ENCODE results near the gene FNBP1L. TPM values are rescaled to one million over a fixed set of nuclear protein-coding genes. Genes with fewer than 3 reads are reported as not detected.

Gene FNBP1L
- total and polyA plus RNA-seq, 2 experiments from 2014 or later: 19.1 to 22.4 TPM

GRCh38 chr1:93503816-93504215 is 55.9 kb downstream of the FNBP1L start:
- Histone ChIP-seq H3K4me3 (no peak overlapping the region), H3K9me3 (ENCODE audit: low read depth) (no peaks in the 10 kb centered on the region), H3K9ac (no peak overlapping the region), H3K27me3 (replicated peaks; ENCODE audit: insufficient read depth) (no peaks in the 10 kb centered on the region), H3K27ac (no peak overlapping the region), H3K4me1 (ENCODE audit: insufficient read depth) (no peaks in the 10 kb centered on the region), H2AFZ (no peak overlapping the region), H3K9me2 (ENCODE audit: insufficient read depth) (no peaks in the 10 kb centered on the region), H3K79me2 (ENCODE audit: insufficient read depth) (no peaks in the 10 kb centered on the region), H3K4me2 (ENCODE audit: unreplicated experiment) (no peak overlapping the region), H3K36me3 (ENCODE audit: low read depth) (no peaks in the 10 kb centered on the region), H3F3A (ENCODE audit: insufficient read depth) (0 out of 2 replicates have a peak, but pooled peaks cover 6% of the 10 kb centered on the region), H4K20me1 (ENCODE audit: insufficient read depth) (no peaks in the 10 kb centered on the region)
- no peak for TF ChIP-seq EZH2phosphoT487 (IDR thresholded peaks at IDR 0.05; ENCODE audit: insufficient read depth, low read depth)
- TF ChIP-seq EZH2 (IDR thresholded peaks at IDR 0.05; ENCODE audit: insufficient read depth, poor library complexity, severe bottlenecking): no peak
- no peak for DNase-seq
- in situ Hi-C loops (cut with MboI): no loop called here

GRCh38 chr1:93504247-93505033 is 56.5 kb downstream of the FNBP1L start:
- H3K79me2 ChIP-seq (ENCODE audit: insufficient read depth): no peaks in the 10 kb centered on the region
- no peaks in the 10 kb centered on the region for H3K9me3 ChIP-seq (ENCODE audit: low read depth)
- no peak overlapping the region for H3K27ac ChIP-seq
- H3F3A ChIP-seq (ENCODE audit: insufficient read depth): 0 out of 2 replicates have a peak, but pooled peaks cover 6% of the 10 kb centered on the region
- H3K9ac ChIP-seq: no peak overlapping the region
- H3K27me3 ChIP-seq (replicated peaks; ENCODE audit: insufficient read depth): no peaks in the 10 kb centered on the region
- in situ Hi-C loops (cut with MboI): no loop called here
- TF ChIP-seq EZH2 (IDR thresholded peaks at IDR 0.05; ENCODE audit: insufficient read depth, poor library complexity, severe bottlenecking) (no peak), EZH2phosphoT487 (IDR thresholded peaks at IDR 0.05; ENCODE audit: insufficient read depth, low read depth) (no peak)
- no peak for DNase-seq
- no peaks in the 10 kb centered on the region for H3K4me1 ChIP-seq (ENCODE audit: insufficient read depth)
- H2AFZ ChIP-seq: no peak overlapping the region
- H3K9me2 ChIP-seq (ENCODE audit: insufficient read depth): no peaks in the 10 kb centered on the region
- no peak overlapping the region for H3K4me3 ChIP-seq
- no peak overlapping the region for H3K4me2 ChIP-seq (ENCODE audit: unreplicated experiment)
- 95 to 98% methylated on average over 8 of the region's 8 CpGs for WGBS, 2 experiments (ENCODE audit: low coverage in 1 of 2, low lambda C conversion rate in 2 of 2, missing lambda C conversion rate in 2 of 2)
- H4K20me1 ChIP-seq (ENCODE audit: insufficient read depth): no peaks in the 10 kb centered on the region
- H3K36me3 ChIP-seq (ENCODE audit: low read depth): no peaks in the 10 kb centered on the region

GRCh38 chr1:93506126-93506525 is 58.2 kb downstream of the FNBP1L start:
- H4K20me1 ChIP-seq (ENCODE audit: insufficient read depth): no peaks in the 10 kb centered on the region
- H3K79me2 ChIP-seq (ENCODE audit: insufficient read depth): no peaks in the 10 kb centered on the region
- H3K27me3 ChIP-seq (replicated peaks; ENCODE audit: insufficient read depth): no peaks in the 10 kb centered on the region
- no peak for TF ChIP-seq EZH2phosphoT487 (IDR thresholded peaks at IDR 0.05; ENCODE audit: insufficient read depth, low read depth)
- no peak for TF ChIP-seq EZH2 (IDR thresholded peaks at IDR 0.05; ENCODE audit: insufficient read depth, poor library complexity, severe bottlenecking)
- no peak overlapping the region for H3K4me3 ChIP-seq
- no peak overlapping the region for H2AFZ ChIP-seq
- no peaks in the 10 kb centered on the region for H3K9me3 ChIP-seq (ENCODE audit: low read depth)
- H3K9me2 ChIP-seq (ENCODE audit: insufficient read depth): no peaks in the 10 kb centered on the region
- no peak overlapping the region for H3K4me2 ChIP-seq (ENCODE audit: unreplicated experiment)
- H3K27ac ChIP-seq: no peak overlapping the region
- 51 to 61% methylated on average over 3 of the region's 3 CpGs for WGBS, 2 experiments (ENCODE audit: low coverage in 1 of 2, low lambda C conversion rate in 2 of 2, missing lambda C conversion rate in 2 of 2)
- H3K4me1 ChIP-seq (ENCODE audit: insufficient read depth): no peaks in the 10 kb centered on the region
- in situ Hi-C loops (cut with MboI): no loop called here
- 0 out of 2 replicates have a peak, but pooled peaks cover 6% of the 10 kb centered on the region for H3F3A ChIP-seq (ENCODE audit: insufficient read depth)
- DNase-seq: peak; percentile 14
- H3K36me3 ChIP-seq (ENCODE audit: low read depth): no peaks in the 10 kb centered on the region
- H3K9ac ChIP-seq: no peak overlapping the region

- Histone ChIP-seq H3K4me2 (ENCODE audit: unreplicated experiment) (no peak overlapping the region), H3K4me1 (ENCODE audit: insufficient read depth) (peaks cover 19% of the 10 kb centered on the region; the same call in 1 of the 2 replicates), H3K79me2 (ENCODE audit: insufficient read depth) (no peaks in the 10 kb centered on the region), H3K27me3 (replicated peaks; ENCODE audit: insufficient read depth) (no peaks in the 10 kb centered on the region), H3F3A (ENCODE audit: insufficient read depth) (peaks cover 35% of the 10 kb centered on the region), H3K9me3 (ENCODE audit: low read depth) (no peaks in the 10 kb centered on the region), H2AFZ (no peak overlapping the region), H3K36me3 (ENCODE audit: low read depth) (no peaks in the 10 kb centered on the region), H3K27ac (no peak overlapping the region), H4K20me1 (ENCODE audit: insufficient read depth) (no peaks in the 10 kb centered on the region), H3K4me3 (no peak overlapping the region), H3K9ac (no peak overlapping the region), H3K9me2 (ENCODE audit: insufficient read depth) (no peaks in the 10 kb centered on the region)
- TF ChIP-seq EZH2 (IDR thresholded peaks at IDR 0.05; ENCODE audit: insufficient read depth, poor library complexity, severe bottlenecking) (no peak), EZH2phosphoT487 (IDR thresholded peaks at IDR 0.05; ENCODE audit: insufficient read depth, low read depth) (no peak)
- in situ Hi-C loops (cut with MboI): no loop called here
- DNase-seq: no peak
- 98 to 99% methylated on average over 5 of the region's 5 CpGs for WGBS, 2 experiments (ENCODE audit: low coverage in 1 of 2, low lambda C conversion rate in 2 of 2, missing lambda C conversion rate in 2 of 2)
Observed at GRCh38 chr1:93516164-93516563, 68.2 kb downstream of the FNBP1L start.

Measured in GM23248 (cell line).